Measurements from ENCODE around the gene BMX. TPM values are rescaled to one million over a fixed set of nuclear protein-coding genes. Genes with fewer than 3 reads are reported as not detected.

The BMX gene
- polyA plus RNA-seq, 1 donor from 2014 or later, result not detected

DNA sequence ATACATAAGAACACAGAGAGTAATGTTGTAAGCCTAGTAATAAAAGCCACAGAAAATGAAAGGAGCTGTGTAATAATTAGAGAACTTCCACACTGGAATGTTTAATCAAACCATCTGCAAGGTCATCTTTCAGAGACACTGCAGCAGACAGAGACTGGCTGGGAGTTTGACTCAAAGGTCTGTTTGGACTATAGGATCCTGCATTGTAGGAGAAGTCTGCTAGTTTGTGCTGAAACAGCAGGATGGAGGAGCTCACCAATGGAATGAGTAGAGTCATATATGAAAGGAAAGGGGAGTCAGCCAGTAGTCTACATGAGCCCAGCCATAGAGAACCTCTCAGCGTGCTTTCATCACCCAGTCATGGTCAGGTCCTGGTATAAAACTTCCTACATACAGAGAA, 104.6 kb downstream of the BMX start:
- Histone ChIP-seq H2AFZ (ENCODE audit: low read depth, low read length) (no peak overlapping the region), H4K20me1 (ENCODE audit: insufficient read depth) (no peaks in the 10 kb centered on the region), H3K27ac (ENCODE audit: low read length) (no peak overlapping the region), H3K79me2 (replicated peaks; ENCODE audit: insufficient read depth, low read length) (no peaks in the 10 kb centered on the region), H3K4me2 (ENCODE audit: low read length) (no peak overlapping the region), H3K27me3 (ENCODE audit: insufficient read depth, low read depth, low read length) (no peaks in the 10 kb centered on the region), H3K9me3 (ENCODE audit: low read length) (no peaks in the 10 kb centered on the region), H3K9ac (ENCODE audit: low read length) (no peak overlapping the region), H3K4me3 (ENCODE audit: low read length) (no peak overlapping the region), H3F3A (ENCODE audit: insufficient read depth, low read length, poor library complexity, severe bottlenecking) (no peaks in the 10 kb centered on the region), H3K9me2 (ENCODE audit: insufficient read depth, low read length) (no peaks in the 10 kb centered on the region), H3K36me3 (ENCODE audit: insufficient read depth, low read length) (no peaks in the 10 kb centered on the region)
- no peak for TF ChIP-seq POLR2AphosphoS5 (IDR thresholded peaks at IDR 0.05)
- no peak for TF ChIP-seq SMC3 (conservative IDR thresholded peaks at IDR 0.05; ENCODE audit: poor library complexity)
- no peak for TF ChIP-seq RAD21 (conservative IDR thresholded peaks at IDR 0.05)
- TF ChIP-seq CTCF (IDR thresholded peaks at IDR 0.05; ENCODE audit: poor library complexity, severe bottlenecking), result no peak
- no peak for TF ChIP-seq MXI1 (conservative IDR thresholded peaks at IDR 0.05; ENCODE audit: poor library complexity, severe bottlenecking)
- TF ChIP-seq, protein P1, sequence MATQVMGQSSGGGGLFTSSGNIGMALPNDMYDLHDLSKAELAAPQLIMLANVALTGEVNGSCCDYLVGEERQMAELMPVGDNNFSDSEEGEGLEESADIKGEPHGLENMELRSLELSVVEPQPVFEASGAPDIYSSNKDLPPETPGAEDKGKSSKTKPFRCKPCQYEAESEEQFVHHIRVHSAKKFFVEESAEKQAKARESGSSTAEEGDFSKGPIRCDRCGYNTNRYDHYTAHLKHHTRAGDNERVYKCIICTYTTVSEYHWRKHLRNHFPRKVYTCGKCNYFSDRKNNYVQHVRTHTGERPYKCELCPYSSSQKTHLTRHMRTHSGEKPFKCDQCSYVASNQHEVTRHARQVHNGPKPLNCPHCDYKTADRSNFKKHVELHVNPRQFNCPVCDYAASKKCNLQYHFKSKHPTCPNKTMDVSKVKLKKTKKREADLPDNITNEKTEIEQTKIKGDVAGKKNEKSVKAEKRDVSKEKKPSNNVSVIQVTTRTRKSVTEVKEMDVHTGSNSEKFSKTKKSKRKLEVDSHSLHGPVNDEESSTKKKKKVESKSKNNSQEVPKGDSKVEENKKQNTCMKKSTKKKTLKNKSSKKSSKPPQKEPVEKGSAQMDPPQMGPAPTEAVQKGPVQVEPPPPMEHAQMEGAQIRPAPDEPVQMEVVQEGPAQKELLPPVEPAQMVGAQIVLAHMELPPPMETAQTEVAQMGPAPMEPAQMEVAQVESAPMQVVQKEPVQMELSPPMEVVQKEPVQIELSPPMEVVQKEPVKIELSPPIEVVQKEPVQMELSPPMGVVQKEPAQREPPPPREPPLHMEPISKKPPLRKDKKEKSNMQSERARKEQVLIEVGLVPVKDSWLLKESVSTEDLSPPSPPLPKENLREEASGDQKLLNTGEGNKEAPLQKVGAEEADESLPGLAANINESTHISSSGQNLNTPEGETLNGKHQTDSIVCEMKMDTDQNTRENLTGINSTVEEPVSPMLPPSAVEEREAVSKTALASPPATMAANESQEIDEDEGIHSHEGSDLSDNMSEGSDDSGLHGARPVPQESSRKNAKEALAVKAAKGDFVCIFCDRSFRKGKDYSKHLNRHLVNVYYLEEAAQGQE (IDR thresholded peaks at IDR 0.05; ENCODE audit: borderline replicate concordance), result no peak

Other genes with a start within 250 kb of the BMX start
- not detected in 2 replicates for gene ASB9, start 230.7 kb upstream of the BMX start, polyA plus RNA-seq
- gene ASB11, start 185.2 kb upstream of the BMX start, polyA plus RNA-seq, result not detected in 2 replicates
- gene PIGA, start 165.3 kb upstream of the BMX start, polyA plus RNA-seq, result 17.5 and 20.7 TPM in 2 replicates
- gene VEGFD, start 116.4 kb upstream of the BMX start, polyA plus RNA-seq, result not detected in 2 replicates
- gene PIR, start 7.5 kb upstream of the BMX start, polyA plus RNA-seq, result 0.81 and 1.2 TPM in 2 replicates
- 0.64 TPM in 1 of 2 replicates, not detected in the other for gene ACE2, start 100.2 kb downstream of the BMX start, polyA plus RNA-seq
- gene CLTRN, start 164.0 kb downstream of the BMX start, polyA plus RNA-seq, result 1.1 and 2.2 TPM in 2 replicates
- gene CA5B, start 237.5 kb downstream of the BMX start, polyA plus RNA-seq, result 2.7 and 10.3 TPM in 2 replicates

Measured in neural cell (in vitro differentiated cells).